Measurements from ENCODE around the gene SIL1.
A peak's percentile ranks its signal among the peaks of the same experiment; 100 is the strongest.

The SIL1 gene

DNA sequence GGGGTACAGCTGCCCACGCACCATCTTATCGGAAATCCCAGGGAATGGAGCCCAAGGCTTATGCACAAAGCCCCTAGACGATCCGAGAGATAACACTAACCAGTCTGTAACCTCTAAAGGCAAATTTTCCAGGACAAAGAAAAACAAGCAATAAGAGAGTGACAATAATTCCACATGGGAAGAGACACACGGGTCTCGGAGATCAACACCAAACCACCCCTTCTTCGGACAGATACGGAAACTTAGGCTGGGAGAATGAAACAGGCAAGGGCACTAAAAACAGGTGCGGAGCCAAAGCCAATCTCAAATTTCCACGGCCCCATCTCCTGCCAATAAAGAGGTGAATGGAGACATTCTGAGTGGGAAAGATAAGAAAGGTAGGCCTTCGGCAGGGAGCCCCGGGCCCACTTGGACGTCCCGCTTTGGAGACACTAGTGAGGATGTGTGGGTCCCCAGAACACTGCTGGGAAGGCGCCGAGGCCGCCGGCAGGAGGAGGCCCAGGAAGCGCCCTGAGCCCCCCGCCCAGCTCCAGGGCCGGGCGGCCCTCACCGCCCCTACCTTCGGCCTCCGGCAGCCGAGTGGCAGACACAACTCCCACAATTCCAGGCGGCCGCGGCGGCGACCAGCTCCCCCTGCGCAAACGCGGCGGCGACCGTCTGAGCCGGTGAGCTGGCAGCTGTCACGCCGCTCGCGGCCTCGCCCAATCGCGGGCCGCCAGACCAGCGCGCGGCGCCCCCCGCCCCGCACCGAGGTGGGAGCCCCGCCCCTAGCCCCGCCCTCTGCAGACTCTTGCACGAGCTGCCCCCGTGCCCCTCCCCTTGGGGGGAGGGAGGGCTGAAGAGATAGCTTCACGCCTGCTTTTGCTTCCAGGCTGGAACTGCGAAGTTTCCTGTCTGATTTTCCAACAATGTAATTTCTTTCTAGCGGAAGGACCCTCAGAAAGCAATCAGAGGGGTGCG is at the start of gene SIL1:
Gene SIL1 (minus strand): TSS at position 659 of the 960 bp plus-strand sequence. CDS start 70,525 bp downstream, outside the sequence.
- TF ChIP-seq EZH2 (IDR thresholded peaks at IDR 0.05; ENCODE audit: borderline replicate concordance, low read length) (no peak), CTCF (IDR thresholded peaks at IDR 0.05; ENCODE audit: low read length) (no peak)
- Histone ChIP-seq H3K9me2 (ENCODE audit: low read depth, low read length) (no peaks in the 10 kb centered on the region), H3K79me2 (ENCODE audit: insufficient read depth, low read length) (peaks cover 9% of the 10 kb centered on the region; the same call in 1 of the 2 replicates), H3K9me3 (ENCODE audit: low read length) (no peaks in the 10 kb centered on the region), H3K36me3 (ENCODE audit: insufficient read depth, low read length) (no peaks in the 10 kb centered on the region), H3K4me2 (ENCODE audit: low read length) (peak within 1 kb of the TSS; percentile 90), H3K27me3 (ENCODE audit: insufficient read depth, low read length) (no peaks in the 10 kb centered on the region), H4K20me1 (ENCODE audit: insufficient read depth, low read length) (no peaks in the 10 kb centered on the region), H3F3A (ENCODE audit: insufficient read depth, low read length) (no peaks in the 10 kb centered on the region), H3K4me3 (ENCODE audit: low read depth, low read length, poor library complexity, severe bottlenecking) (peak within 1 kb of the TSS; percentile 84), H2AFZ (ENCODE audit: low read length) (0 out of 2 replicates have a peak within 1 kb of the TSS, but pooled peaks have one; percentile 71), H3K9ac (ENCODE audit: low read length) (peak within 1 kb of the TSS; percentile 91), H3K4me1 (ENCODE audit: insufficient read depth, low read length, severe bottlenecking) (peaks cover 19% of the 10 kb centered on the region), H3K27ac (ENCODE audit: low read depth, low read length, poor library complexity, severe bottlenecking) (peak within 1 kb of the TSS; percentile 47)

GRCh38 chr5:139246394-139246793 is 48.2 kb upstream of the SIL1 start:
- no peak overlapping the region for H2AFZ ChIP-seq (ENCODE audit: low read length)
- no peak for TF ChIP-seq EZH2 (IDR thresholded peaks at IDR 0.05; ENCODE audit: borderline replicate concordance, low read length)
- TF ChIP-seq CTCF (IDR thresholded peaks at IDR 0.05; ENCODE audit: low read length): no peak

GRCh38 chr5:139245637-139246339 is 47.6 kb upstream of the SIL1 start:
- H3K27me3 ChIP-seq (ENCODE audit: insufficient read depth, low read length): peaks cover 3% of the 10 kb centered on the region; the same call in 1 of the 2 replicates
- H3K36me3 ChIP-seq (ENCODE audit: insufficient read depth, low read length): no peaks in the 10 kb centered on the region
- H3K9ac ChIP-seq (ENCODE audit: low read length): no peak overlapping the region
- no peaks in the 10 kb centered on the region for H3K79me2 ChIP-seq (ENCODE audit: insufficient read depth, low read length)
- H3K4me3 ChIP-seq (ENCODE audit: low read depth, low read length, poor library complexity, severe bottlenecking): no peak overlapping the region
- no peak overlapping the region for H2AFZ ChIP-seq (ENCODE audit: low read length)
- no peak overlapping the region for H3K4me2 ChIP-seq (ENCODE audit: low read length)
- H3K9me3 ChIP-seq (ENCODE audit: low read length): no peaks in the 10 kb centered on the region
- H3F3A ChIP-seq (ENCODE audit: insufficient read depth, low read length): no peaks in the 10 kb centered on the region
- no peaks in the 10 kb centered on the region for H4K20me1 ChIP-seq (ENCODE audit: insufficient read depth, low read length)
- H3K4me1 ChIP-seq (ENCODE audit: insufficient read depth, low read length, severe bottlenecking): no peaks in the 10 kb centered on the region
- H3K27ac ChIP-seq (ENCODE audit: low read depth, low read length, poor library complexity, severe bottlenecking): no peak overlapping the region
- no peaks in the 10 kb centered on the region for H3K9me2 ChIP-seq (ENCODE audit: low read depth, low read length)
- TF ChIP-seq CTCF (IDR thresholded peaks at IDR 0.05; ENCODE audit: low read length): no peak; the same call in 1 of the 2 replicates

More at GRCh38 chr5:139246394-139246793, 48.2 kb upstream of the SIL1 start:
- H3K9ac ChIP-seq (ENCODE audit: low read length): no peak overlapping the region
- no peak overlapping the region for H3K4me3 ChIP-seq (ENCODE audit: low read depth, low read length, poor library complexity, severe bottlenecking)
- H3K4me2 ChIP-seq (ENCODE audit: low read length): no peak overlapping the region
- no peaks in the 10 kb centered on the region for H3F3A ChIP-seq (ENCODE audit: insufficient read depth, low read length)
- no peaks in the 10 kb centered on the region for H3K4me1 ChIP-seq (ENCODE audit: insufficient read depth, low read length, severe bottlenecking)
- H3K27ac ChIP-seq (ENCODE audit: low read depth, low read length, poor library complexity, severe bottlenecking): no peak overlapping the region
- H3K79me2 ChIP-seq (ENCODE audit: insufficient read depth, low read length): no peaks in the 10 kb centered on the region
- no peaks in the 10 kb centered on the region for H3K9me2 ChIP-seq (ENCODE audit: low read depth, low read length)
- H3K36me3 ChIP-seq (ENCODE audit: insufficient read depth, low read length): no peaks in the 10 kb centered on the region
- no peaks in the 10 kb centered on the region for H3K9me3 ChIP-seq (ENCODE audit: low read length)
- no peaks in the 10 kb centered on the region for H4K20me1 ChIP-seq (ENCODE audit: insufficient read depth, low read length)
- peaks cover 3% of the 10 kb centered on the region; the same call in 1 of the 2 replicates for H3K27me3 ChIP-seq (ENCODE audit: insufficient read depth, low read length)

All from OCI-LY1 (cell line).